CD4-positive, alpha-beta T cell treated with Interleukin-15 for 4 hours (primary cell): Measurements from ENCODE around the gene C5orf22.
"Not testable (repeated sequence)": the region's sequence is repeated elsewhere in the genome, so short reads cannot be mapped to it uniquely, and the experiment has no call there.

Source experiments
- DNase-seq: peaks from one replicate; pipeline ENCODE4 v3.0.0-alpha.2; 2020; ENCODE audit warnings: low spot score

Gene C5orf22

GRCh38 chr5:31531888-31532547 is at the start of gene C5orf22, which contains the start of gene DROSHA:
Gene C5orf22, plus strand, starts transcription at chr5:31532301. Its CDS starts 92 bp downstream, at chr5:31532393.
Gene DROSHA, minus strand, starts transcription at chr5:31532093. Its CDS starts 3,034 bp downstream, at chr5:31529059.
- DNase-seq, result peak; percentile 89

- no peak for DNase-seq
Observed at GRCh38 chr5:31485376-31486207, 46.5 kb upstream of the C5orf22 start.

- DNase-seq, result no peak
Observed at GRCh38 chr5:31486441-31486840, 45.7 kb upstream of the C5orf22 start.

DNA sequence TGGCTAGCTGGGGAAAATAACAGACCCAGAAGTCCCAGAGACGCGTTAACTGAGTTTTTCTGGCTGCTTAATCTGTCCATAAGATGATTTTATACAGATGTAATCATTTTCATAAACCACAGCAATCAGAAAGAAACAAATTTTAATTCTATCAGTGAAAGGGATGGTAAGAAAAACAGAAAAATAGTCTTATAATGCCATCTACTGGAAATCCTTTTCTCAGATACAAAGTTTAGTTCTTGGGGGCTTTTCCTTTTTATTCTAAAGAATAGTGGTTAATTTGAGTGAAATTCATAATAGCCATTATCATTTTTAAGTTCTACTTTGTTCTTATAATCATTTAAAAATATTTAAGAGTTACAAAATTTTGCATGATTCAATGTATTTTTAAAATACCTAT is 44.6 kb upstream of the C5orf22 start:
- no peak for DNase-seq

- DNase-seq, result no peak
Observed at GRCh38 chr5:31492869-31493268, 39.2 kb upstream of the C5orf22 start.

DNA sequence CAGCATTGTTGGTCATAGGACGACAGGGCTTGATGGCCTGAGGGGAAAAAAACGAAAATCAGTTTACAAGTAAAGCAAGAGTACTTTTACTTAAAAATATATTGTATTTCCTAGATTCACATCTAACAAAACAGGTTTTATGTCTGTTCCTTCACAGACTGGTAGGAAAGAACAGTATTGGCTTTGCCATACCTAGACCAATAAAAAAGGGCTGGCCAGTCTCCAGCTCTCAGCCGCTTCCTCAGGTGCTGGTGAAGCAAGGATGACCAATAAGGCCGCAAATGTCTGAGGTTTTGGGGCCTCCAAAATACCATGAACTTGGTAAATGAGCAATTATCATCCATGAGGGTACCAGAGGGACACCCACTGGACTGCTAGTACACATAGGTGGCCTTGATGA is 36.8 kb upstream of the C5orf22 start:
- no peak for DNase-seq

- DNase-seq, result no peak
Observed at GRCh38 chr5:31496301-31496700, 35.8 kb upstream of the C5orf22 start.

GRCh38 chr5:31496891-31497290 is 35.2 kb upstream of the C5orf22 start:
- no peak for DNase-seq

- no peak for DNase-seq
Observed at GRCh38 chr5:31500256-31500655, 31.8 kb upstream of the C5orf22 start.

DNA sequence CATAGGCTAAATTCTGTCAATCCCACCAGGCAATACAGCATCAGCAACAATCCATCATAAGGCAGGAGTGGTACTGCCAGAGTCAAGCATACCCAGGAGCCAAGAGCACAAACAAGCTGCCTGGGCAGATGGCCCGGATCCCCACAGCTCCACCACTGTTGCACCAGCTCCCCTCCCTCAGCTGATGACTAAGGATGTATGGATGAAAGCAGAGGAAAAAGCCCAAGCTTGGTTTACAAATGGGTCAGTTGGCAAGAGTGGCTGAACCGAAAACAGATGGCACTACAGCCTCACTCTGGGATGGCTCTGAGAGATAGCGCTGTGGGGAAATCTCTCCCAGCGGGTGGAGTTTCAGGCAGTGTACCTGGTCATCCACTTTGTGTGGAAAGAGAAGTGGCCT is 29.6 kb upstream of the C5orf22 start:
- no peak for DNase-seq

DNA sequence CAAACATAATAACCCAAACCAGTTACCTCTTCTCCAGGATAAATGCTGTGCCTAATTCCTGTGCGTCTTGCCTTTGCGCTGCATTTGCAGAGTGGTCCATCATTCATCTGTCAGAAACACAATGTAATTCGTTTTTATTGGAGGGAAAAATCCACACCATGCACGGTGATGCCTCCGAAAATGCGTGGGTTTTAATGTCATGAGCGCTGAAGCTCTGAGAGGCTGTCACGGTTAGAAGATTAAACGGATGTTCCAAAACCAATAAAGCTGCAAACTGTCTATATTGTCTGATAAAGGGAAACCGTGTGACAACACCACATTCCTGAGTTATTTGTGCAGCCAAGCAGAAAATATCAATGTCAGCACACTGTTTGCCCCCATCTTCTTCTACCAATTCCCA is 27.6 kb upstream of the C5orf22 start:
- DNase-seq, result no peak

DNA sequence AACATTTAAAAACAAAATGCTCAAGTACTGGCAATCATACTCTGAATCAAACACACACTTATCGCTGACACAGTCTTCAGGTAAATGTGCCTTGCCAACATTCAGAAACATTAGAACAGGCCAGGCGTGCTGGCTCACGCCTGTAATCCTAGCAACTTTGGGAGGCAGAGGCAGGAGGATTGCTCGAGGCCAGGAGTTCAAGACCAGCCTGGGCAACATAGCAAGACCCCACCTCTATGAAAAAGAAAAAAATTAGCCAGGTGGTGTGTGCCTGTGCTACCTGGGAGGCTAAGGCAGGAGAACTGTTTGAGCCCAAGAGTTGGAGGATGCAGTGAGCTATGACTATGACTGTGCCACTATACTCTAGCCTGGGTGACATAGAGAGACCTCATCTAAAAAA is 20.8 kb upstream of the C5orf22 start:
- DNase-seq, result no peak

GRCh38 chr5:31516802-31517201 is 15.3 kb upstream of the C5orf22 start:
- DNase-seq, result no peak

- DNase-seq, result no peak
Observed at GRCh38 chr5:31523041-31523440, 9.1 kb upstream of the C5orf22 start.

DNA sequence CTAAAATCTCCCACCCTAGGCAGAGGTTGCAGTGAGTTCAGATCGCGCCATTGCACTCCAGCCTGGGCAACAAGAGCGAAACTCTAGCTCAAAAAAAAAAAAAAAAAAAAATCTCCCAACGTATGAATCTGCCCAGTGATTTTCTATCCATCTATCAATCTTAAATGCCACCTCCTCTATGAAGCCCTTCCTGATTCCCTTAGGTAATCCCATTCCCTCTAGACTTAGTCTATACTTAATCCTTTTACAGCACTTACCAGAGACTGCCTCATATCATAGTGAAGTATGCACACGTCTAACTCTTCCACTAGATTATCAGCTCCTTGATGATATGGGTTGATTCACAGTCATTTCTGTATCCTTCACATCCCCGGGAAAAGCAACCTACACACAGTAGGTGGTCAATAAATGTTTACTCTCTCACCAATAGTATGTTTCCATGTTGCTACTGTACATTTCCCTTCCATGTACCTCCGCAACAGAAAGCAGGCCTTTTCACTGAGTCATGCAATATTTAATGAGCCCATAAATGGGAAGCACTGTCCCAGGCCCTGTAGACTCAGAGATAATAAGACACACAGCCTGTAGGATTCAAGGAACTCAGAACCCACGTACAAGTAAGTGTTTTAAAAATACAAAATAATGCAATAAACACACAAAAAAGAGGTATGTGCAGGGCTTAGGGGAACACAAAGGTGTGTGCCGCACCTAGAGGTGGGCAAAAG is 1.4 kb upstream of the C5orf22 start:
- no peak for DNase-seq

- DNase-seq, result peak; percentile 2
Observed at GRCh38 chr5:31531543-31531887, 586 bp upstream of the C5orf22 start.

DNA sequence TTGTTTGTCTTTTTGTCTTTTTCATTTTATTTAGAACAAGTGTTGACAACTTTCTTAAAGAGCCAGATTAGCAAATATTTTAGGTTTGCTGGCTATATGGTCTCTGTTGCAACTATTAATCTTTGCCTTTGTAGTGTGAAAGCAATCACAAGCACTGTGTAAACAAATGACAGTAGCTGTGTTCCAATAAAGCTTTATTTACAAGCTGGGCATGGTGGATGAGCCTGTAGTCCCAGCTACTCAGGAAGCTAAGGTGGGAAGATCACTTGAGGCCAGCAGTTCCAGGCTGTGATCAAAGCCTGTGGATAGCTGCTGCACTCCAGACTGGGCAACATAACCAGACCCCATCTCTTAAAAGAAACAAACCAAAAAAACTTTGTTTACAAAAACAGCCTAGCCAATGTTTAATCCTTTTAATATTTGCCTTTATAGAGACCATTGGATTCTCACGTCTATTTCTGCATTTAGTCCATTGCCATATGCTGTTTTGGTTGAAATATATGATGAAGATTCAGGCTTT is 2.5 kb downstream of the C5orf22 start:
- no peak for DNase-seq

GRCh38 chr5:31536873-31537272 is 4.8 kb downstream of the C5orf22 start:
- no peak for DNase-seq

GRCh38 chr5:31537349-31537748 is 5.2 kb downstream of the C5orf22 start:
- no peak for DNase-seq

DNA sequence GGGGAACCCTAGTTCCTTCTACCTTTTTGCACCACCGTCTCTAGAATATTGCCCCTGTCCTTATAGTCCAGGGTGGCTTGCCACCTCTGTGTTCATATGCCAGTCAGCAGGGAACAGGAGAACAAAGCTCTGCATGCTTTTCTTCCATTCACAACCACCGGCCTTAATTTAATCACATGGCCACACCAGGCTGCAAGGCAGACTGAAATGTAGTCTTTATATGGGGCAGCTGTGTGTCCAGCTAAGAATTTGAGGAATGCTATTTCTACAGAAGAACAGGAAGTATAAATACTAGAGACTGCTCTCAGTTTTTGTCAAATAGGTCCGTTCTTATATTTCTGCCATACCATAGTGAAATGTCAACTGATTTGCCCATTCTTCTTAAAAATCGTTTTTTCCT is 5.8 kb downstream of the C5orf22 start:
- DNase-seq, result no peak

- not testable (repeated sequence) for DNase-seq
Observed at GRCh38 chr5:31549114-31549513, 17.0 kb downstream of the C5orf22 start.

DNA sequence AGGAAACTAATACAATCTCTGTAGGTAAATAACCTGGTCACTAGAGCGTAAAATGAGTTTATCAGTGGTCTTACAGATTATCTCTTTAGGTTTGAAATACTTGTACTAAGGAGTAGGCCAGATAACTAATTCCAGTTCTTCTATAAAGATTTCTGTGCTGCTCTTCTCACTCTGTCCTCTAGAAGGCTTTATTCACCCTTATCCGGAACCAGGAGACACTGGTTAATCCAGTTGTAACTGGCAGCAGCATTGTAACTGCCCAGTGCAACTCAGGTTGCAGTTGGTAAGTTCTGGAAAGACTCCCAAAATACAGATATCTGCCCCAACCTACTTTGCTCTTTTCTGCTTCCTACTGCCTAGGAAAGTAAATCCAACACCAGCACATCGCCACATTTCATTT is 19.8 kb downstream of the C5orf22 start:
- no peak for DNase-seq

GRCh38 chr5:31553863-31554262 is 21.8 kb downstream of the C5orf22 start:
- DNase-seq, result no peak
